ENCODE data around the gene CORO1C.

- TF ChIP-seq, protein P1, sequence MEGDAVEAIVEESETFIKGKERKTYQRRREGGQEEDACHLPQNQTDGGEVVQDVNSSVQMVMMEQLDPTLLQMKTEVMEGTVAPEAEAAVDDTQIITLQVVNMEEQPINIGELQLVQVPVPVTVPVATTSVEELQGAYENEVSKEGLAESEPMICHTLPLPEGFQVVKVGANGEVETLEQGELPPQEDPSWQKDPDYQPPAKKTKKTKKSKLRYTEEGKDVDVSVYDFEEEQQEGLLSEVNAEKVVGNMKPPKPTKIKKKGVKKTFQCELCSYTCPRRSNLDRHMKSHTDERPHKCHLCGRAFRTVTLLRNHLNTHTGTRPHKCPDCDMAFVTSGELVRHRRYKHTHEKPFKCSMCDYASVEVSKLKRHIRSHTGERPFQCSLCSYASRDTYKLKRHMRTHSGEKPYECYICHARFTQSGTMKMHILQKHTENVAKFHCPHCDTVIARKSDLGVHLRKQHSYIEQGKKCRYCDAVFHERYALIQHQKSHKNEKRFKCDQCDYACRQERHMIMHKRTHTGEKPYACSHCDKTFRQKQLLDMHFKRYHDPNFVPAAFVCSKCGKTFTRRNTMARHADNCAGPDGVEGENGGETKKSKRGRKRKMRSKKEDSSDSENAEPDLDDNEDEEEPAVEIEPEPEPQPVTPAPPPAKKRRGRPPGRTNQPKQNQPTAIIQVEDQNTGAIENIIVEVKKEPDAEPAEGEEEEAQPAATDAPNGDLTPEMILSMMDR (conservative IDR thresholded peaks at IDR 0.05): no peak
- TF ChIP-seq EZH2 (IDR thresholded peaks at IDR 0.05; ENCODE audit: low read depth): no peak
Observed at GRCh38 chr12:108599948-108600701, 131.2 kb downstream of the CORO1C start.

All from PC-9 (cell line).